Chondrocyte (in vitro differentiated cells): ENCODE data around the gene IL21. TPM values are rescaled to one million over a fixed set of nuclear protein-coding genes. Genes with fewer than 3 reads are reported as not detected.
"Not testable (repeated sequence)": the region's sequence is repeated elsewhere in the genome, so short reads cannot be mapped to it uniquely, and the experiment has no call there.

Experiments
- DNase-seq: peaks from one replicate; pipeline ENCODE4 v3.0.0; 2021; ENCODE audit warnings: mixed read lengths, low spot score
- H3K27ac Mint-ChIP-seq: one replicate; pipeline ENCODE4 v1.8.0; 2021; ENCODE audit warnings: mild to moderate bottlenecking, moderate library complexity, mixed read lengths; ENCODE audit not compliant: unreplicated experiment
- H3K27me3 Mint-ChIP-seq: 2 replicates; pipeline ENCODE4 v1.8.0; 2021; ENCODE audit warnings: low read depth, mixed read lengths
- H3K36me3 Mint-ChIP-seq: 2 replicates; pipeline ENCODE4 v1.8.0; 2021; ENCODE audit warnings: low read depth, mixed read lengths
- H3K4me1 Mint-ChIP-seq: 2 replicates; pipeline ENCODE4 v1.8.0; 2021; ENCODE audit warnings: low read depth, mild to moderate bottlenecking, mixed read lengths
- H3K4me3 Mint-ChIP-seq: one replicate; pipeline ENCODE4 v1.8.0; 2021; ENCODE audit warnings: mild to moderate bottlenecking, moderate library complexity, mixed read lengths; ENCODE audit not compliant: unreplicated experiment
- H3K9me3 Mint-ChIP-seq: 2 replicates; pipeline ENCODE4 v1.8.0; 2021; ENCODE audit warnings: low read depth, mixed read lengths
- CTCF ChIP-seq: fragments of 200-600 bp; sonication (generic); IDR thresholded peaks from 2 replicates; pipeline ENCODE4 v1.5.0; 2021; ENCODE audit warnings: antibody characterized with exemption, mild to moderate bottlenecking, moderate library complexity
- total RNA-seq: library from RNA; stranded (reverse); gene quantifications from 3 replicates; pipeline ENCODE4 v1.2.1, GENCODE V29; 2021

Gene IL21
- total RNA-seq, 1 donor from 2014 or later = not detected

- H3K4me3 Mint-ChIP-seq = no peak overlapping the region
Measured at GRCh38 chr4:122658377-122658776, 37.5 kb upstream of the IL21 start.

GRCh38 chr4:122657553-122657952, 36.7 kb upstream of the IL21 start:
- no peak for DNase-seq

More at GRCh38 chr4:122658377-122658776, 37.5 kb upstream of the IL21 start:
- Mint-ChIP-seq H3K27ac (no peak overlapping the region), H3K36me3 (peaks cover 3% of the 10 kb centered on the region), H3K9me3 (peaks cover 8% of the 10 kb centered on the region), H3K4me1 (peaks cover 10% of the 10 kb centered on the region), H3K27me3 (no peaks in the 10 kb centered on the region)
- DNase-seq = no peak
- no peak for TF ChIP-seq CTCF

GRCh38 chr4:122656583-122656982, 35.7 kb upstream of the IL21 start:
- not testable (repeated sequence) for H3K4me1 Mint-ChIP-seq, H3K36me3 Mint-ChIP-seq, H3K27me3 Mint-ChIP-seq, H3K4me3 Mint-ChIP-seq, H3K9me3 Mint-ChIP-seq, DNase-seq, H3K27ac Mint-ChIP-seq

More at GRCh38 chr4:122657553-122657952, 36.7 kb upstream of the IL21 start:
- Mint-ChIP-seq H3K36me3 (peaks cover 3% of the 10 kb centered on the region), H3K27ac (no peak overlapping the region), H3K4me1 (peaks cover 3% of the 10 kb centered on the region), H3K9me3 (peaks cover 8% of the 10 kb centered on the region), H3K4me3 (no peak overlapping the region), H3K27me3 (no peaks in the 10 kb centered on the region)
- no peak for TF ChIP-seq CTCF

GRCh38 chr4:122652379-122652778, 31.5 kb upstream of the IL21 start:
- peaks cover 8% of the 10 kb centered on the region for H3K9me3 Mint-ChIP-seq
- TF ChIP-seq CTCF = peak; percentile 77
- no peak overlapping the region for H3K27ac Mint-ChIP-seq
- no peaks in the 10 kb centered on the region for H3K4me1 Mint-ChIP-seq
- DNase-seq = no peak
- no peaks in the 10 kb centered on the region for H3K27me3 Mint-ChIP-seq
- no peaks in the 10 kb centered on the region for H3K36me3 Mint-ChIP-seq
- H3K4me3 Mint-ChIP-seq = no peak overlapping the region

GRCh38 chr4:122650148-122650547, 29.3 kb upstream of the IL21 start:
- Mint-ChIP-seq H3K9me3 (peaks cover 3% of the 10 kb centered on the region), H3K4me3 (no peak overlapping the region), H3K36me3 (no peaks in the 10 kb centered on the region), H3K27ac (no peak overlapping the region), H3K4me1 (no peaks in the 10 kb centered on the region), H3K27me3 (no peaks in the 10 kb centered on the region)
- TF ChIP-seq CTCF = no peak
- DNase-seq = no peak

- no peak overlapping the region for H3K4me3 Mint-ChIP-seq
- H3K4me1 Mint-ChIP-seq = no peaks in the 10 kb centered on the region
- H3K27me3 Mint-ChIP-seq = peaks cover 3% of the 10 kb centered on the region
- no peak for DNase-seq
- TF ChIP-seq CTCF = no peak
- no peak overlapping the region for H3K27ac Mint-ChIP-seq
- H3K9me3 Mint-ChIP-seq = peaks cover 3% of the 10 kb centered on the region
- H3K36me3 Mint-ChIP-seq = no peaks in the 10 kb centered on the region
Measured at GRCh38 chr4:122647656-122648055, 26.8 kb upstream of the IL21 start.
